B cell (primary cell): ENCODE data around the gene DUS2. TPM values are rescaled to one million over a fixed set of nuclear protein-coding genes. Genes with fewer than 3 reads are reported as not detected.
"Not testable (repeated sequence)": the region's sequence is repeated elsewhere in the genome, so short reads cannot be mapped to it uniquely, and the experiment has no call there.

Experiments
- ATAC-seq: fragments of 200-7000 bp; cut with Tn5 transposase; one replicate; pipeline ENCODE4 v1.10.0; 2021; ENCODE audit warnings: low read depth, mild to moderate bottlenecking, moderate number of reproducible peaks, moderate library complexity
- CTCF ChIA-PET: fragments of 350-600 bp; sonication (Branson Sonifier 250); formaldehyde crosslinking; loops from one replicate; lab custom pipeline; 2021; ENCODE audit warnings: antibody characterized with exemption, inconsistent platforms; lab: Charles Lee
- POLR2A ChIA-PET: fragments of 350-600 bp; sonication (Branson Sonifier 250); formaldehyde crosslinking; loops from one replicate; lab custom pipeline; 2021; ENCODE audit warnings: antibody characterized with exemption; lab: Charles Lee
- DNase-seq: peaks from one replicate; pipeline ENCODE4 v3.0.0; 2013
- H2AFZ ChIP-seq: 2 replicates; pipeline ENCODE4 v1.6.1; 2012; ENCODE audit warnings: mild to moderate bottlenecking, low read depth, low read length; ENCODE audit not compliant: insufficient read depth, poor library complexity, severe bottlenecking
- H3K27ac ChIP-seq, 2 donors: 1 replicate in 1 of 2; 2 replicates in 1 of 2; pipeline ENCODE4 v1.5.1; 2012 to 2013; ENCODE audit warnings: low read length in 2 of 2, mild to moderate bottlenecking in 2 of 2, moderate library complexity in 1 of 2
- H3K27me3 ChIP-seq, 4 experiments: fragments of 200-600 bp in 1 of 4; sonication (generic) in 1 of 4; replicated peaks in 1 of 4; 1 replicate in 2 of 4; 2 replicates in 2 of 4; pipeline versions ENCODE4 v1.6.1 to v1.7.0; 2013 to 2016; ENCODE audit warnings: low read length in 3 of 4, mild to moderate bottlenecking in 2 of 4, mixed read lengths in 1 of 4, moderate library complexity in 1 of 4; ENCODE audit not compliant: insufficient read depth in 4 of 4, control insufficient read depth in 3 of 4; ENCODE audit errors: control extremely low read depth in 1 of 4
- H3K36me3 ChIP-seq, 2 experiments: replicated peaks in 1 of 2; 1 replicate in 1 of 2; 2 replicates in 1 of 2; pipeline versions ENCODE4 v1.6.1 to v1.7.1; 2013; ENCODE audit warnings: low read length in 1 of 2; ENCODE audit not compliant: insufficient read depth in 2 of 2, control insufficient read depth in 1 of 2; ENCODE audit errors: control extremely low read depth in 1 of 2, extremely low read depth in 1 of 2
- H3K4me1 ChIP-seq, 2 donors: fragments of 200-600 bp in 1 of 2; sonication (generic) in 1 of 2; 1 replicate in 1 of 2; 2 replicates in 1 of 2; pipeline versions ENCODE4 v1.5.1 to v1.6.1; 2013 to 2017; ENCODE audit warnings: low read length in 2 of 2; ENCODE audit not compliant: control insufficient read depth in 2 of 2, insufficient read depth in 2 of 2
- H3K4me2 ChIP-seq: replicated peaks from 2 replicates; pipeline ENCODE3; 2012; ENCODE audit warnings: mild to moderate bottlenecking, low read depth, low read length; ENCODE audit not compliant: poor library complexity, severe bottlenecking
- H3K4me3 ChIP-seq, 5 experiments: fragments of 200-600 bp in 1 of 5; sonication (generic) in 1 of 5; 1 replicate in 3 of 5; 2 replicates in 2 of 5; pipeline versions ENCODE4 v1.5.1 to v1.7.0; 2011 to 2016; ENCODE audit warnings: low read length in 4 of 5, mild to moderate bottlenecking in 4 of 5, low read depth in 2 of 5, control low read depth in 1 of 5, moderate library complexity in 1 of 5; ENCODE audit not compliant: insufficient read depth in 1 of 5; ENCODE audit errors: control extremely low read depth in 1 of 5, extremely low read depth in 1 of 5
- H3K79me2 ChIP-seq: fragments of 200-600 bp; sonication (generic); one replicate; pipeline ENCODE4 v1.6.0; 2016; ENCODE audit warnings: low read length; ENCODE audit not compliant: control insufficient read depth, insufficient read depth
- H3K9ac ChIP-seq: fragments of 200-600 bp; sonication (generic); 2 replicates; pipeline ENCODE4 v1.6.1; 2017; ENCODE audit warnings: mild to moderate bottlenecking, low read length, moderate library complexity
- H3K9me3 ChIP-seq, 3 donors: one replicate each; pipeline versions ENCODE4 v1.6.1 to v1.7.1; 2013; ENCODE audit warnings: low read length in 2 of 3; ENCODE audit not compliant: control insufficient read depth in 2 of 3, insufficient read depth in 1 of 3; ENCODE audit errors: control extremely low read depth in 1 of 3
- H4K20me1 ChIP-seq: 2 replicates; pipeline ENCODE4 v1.6.0; 2012; ENCODE audit warnings: mild to moderate bottlenecking, low read length; ENCODE audit not compliant: insufficient read depth, control insufficient read depth, poor library complexity, severe bottlenecking
- H3K27ac Mint-ChIP-seq: one replicate; pipeline ENCODE4 v1.8.0; 2021; ENCODE audit warnings: mixed read lengths
- H3K27me3 Mint-ChIP-seq: one replicate; pipeline ENCODE4 v1.8.0; 2021; ENCODE audit warnings: mixed read lengths
- H3K4me1 Mint-ChIP-seq: one replicate; pipeline ENCODE4 v1.8.0; 2021; ENCODE audit warnings: mixed read lengths
- H3K4me3 Mint-ChIP-seq: one replicate; pipeline ENCODE4 v1.8.0; 2021; ENCODE audit warnings: mixed read lengths
- H3K9me3 Mint-ChIP-seq: one replicate; pipeline ENCODE4 v1.8.0; 2022; ENCODE audit warnings: mixed read lengths; ENCODE audit not compliant: insufficient read depth
- CTCF ChIP-seq: fragments of 200-600 bp; IDR thresholded peaks from one replicate; pipeline ENCODE4 v1.8.0; 2022; ENCODE audit warnings: antibody characterized with exemption, mild to moderate bottlenecking
- EZH2 ChIP-seq: IDR thresholded peaks from 2 replicates; pipeline ENCODE4 v1.6.1; 2012; ENCODE audit warnings: borderline replicate concordance, low read depth, mild to moderate bottlenecking, moderate library complexity, low read length; ENCODE audit not compliant: insufficient read depth, poor library complexity, severe bottlenecking
- WGBS: methylation state at CpG from one replicate; pipeline ENCODE4 v1.1.5; 2013; ENCODE audit warnings: missing lambda C conversion rate; ENCODE audit not compliant: insufficient coverage; 5-methylcytosine and 5-hydroxymethylcytosine counted together
- intact Hi-C: fragments of 100-400 bp; cut with micrococcal nuclease; formaldehyde crosslinking; loops from one replicate; pipeline ENCODE4 v1.10.0; 2022
- polyA plus RNA-seq: library from polyadenylated mRNA; depleted of rRNA; stranded (reverse); fragments of >200 nt; gene quantifications from 2 replicates; pipeline ENCODE4 v1.2.3, GENCODE V29; 2012
- total RNA-seq, 2 donors: library from RNA; stranded (reverse); fragments of 120-200 nt in 1 of 2; gene quantifications; 1 replicate in 1 of 2; 2 replicates in 1 of 2; pipeline versions ENCODE4 v1.2.3 to v1.2.4, GENCODE V29; 2013 to 2022

The DUS2 gene
- total and polyA plus RNA-seq, 2 donors (not counting 1 experiment from before 2014, with no cell fraction given) = 61.1 to 93.0 TPM

- H2AFZ ChIP-seq = peak overlapping the region; percentile 57
- H3K4me1 ChIP-seq = peaks cover 49 to 60% of the 10 kb centered on the region in 2 donors
- Mint-ChIP-seq H3K27ac (peak overlapping the region; percentile 99), H3K4me3 (peak overlapping the region; percentile 82), H3K9me3 (no peaks in the 10 kb centered on the region), H3K27me3 (no peaks in the 10 kb centered on the region), H3K4me1 (peaks cover 67% of the 10 kb centered on the region)
- DNase-seq = peak; percentile 92
- H3K9me3 ChIP-seq = peaks cover 0 to 7% (median 0%) of the 10 kb centered on the region in 3 donors
- H3K36me3 ChIP-seq = peaks cover 0 to 21% of the 10 kb centered on the region in 2 experiments
- peak; percentile 87 for ATAC-seq
- CTCF ChIA-PET = interaction anchor here (0.7 to 28.7 kb wide), 11 partner anchors 9 to 183 kb away, joined by 3 to 320 read pairs (median 6); partner anchors contain the start of genes DDX28, DUS2 and NFATC3
- TF ChIP-seq EZH2 (no peak), CTCF (peak; percentile 96)
- H3K4me2 ChIP-seq = peak overlapping the region; percentile 77
- H3K27me3 ChIP-seq = no peaks in the 10 kb centered on the region
- POLR2A ChIA-PET = interaction anchor here (0.9 to 3.5 kb wide), 6 partner anchors 10 to 86 kb away, joined by 3 to 23 read pairs (median 8); no protein-coding TSS in a partner anchor
- peaks cover 55% of the 10 kb centered on the region for H3K79me2 ChIP-seq
- H3K9ac ChIP-seq = peak overlapping the region; percentile 54
- peak overlapping the region; percentile 26 to 40 (median 31) for H3K4me3 ChIP-seq
- H4K20me1 ChIP-seq = peaks cover 10% of the 10 kb centered on the region
- peak overlapping the region; percentile 86 to 89 for H3K27ac ChIP-seq
- WGBS = 6% methylated on average over 38 of the region's 39 CpGs
- intact Hi-C loops = loop anchor here (1.0 to 5.0 kb wide), 9 partner anchors 8 to 476 kb away; partner anchors contain the start of genes DDX28, DUS2, PSKH1 and PSMB10
Observed at GRCh38 chr16:67993207-67994039, 29.7 kb upstream of the DUS2 start.

DNA sequence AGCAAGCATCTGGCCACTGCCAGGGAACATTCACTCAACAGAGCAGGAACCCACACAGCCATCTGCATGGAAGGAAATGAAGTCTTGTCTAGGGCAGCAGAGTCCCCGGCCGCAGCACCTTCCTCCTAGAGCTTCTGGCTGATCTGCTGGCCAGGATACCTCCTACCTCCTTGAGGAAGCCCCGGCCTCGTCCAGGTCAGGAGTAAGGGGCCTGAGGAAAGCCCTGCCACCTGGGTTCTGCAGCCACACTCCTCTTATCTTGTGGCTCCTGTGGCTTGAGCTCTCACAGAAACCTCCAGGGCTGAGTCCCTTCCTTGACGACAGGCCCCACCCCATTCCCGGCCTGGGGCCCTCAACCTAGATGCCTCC lies 29.1 kb upstream of the DUS2 start:
- not testable (repeated sequence) for H3K27me3 Mint-ChIP-seq, H3K27me3 ChIP-seq, H3K9me3 Mint-ChIP-seq, H3K9me3 ChIP-seq
- Histone ChIP-seq H3K79me2 (peaks cover 59% of the 10 kb centered on the region), H3K4me3 (peak overlapping the region in 3 of 5 experiments; percentile 28 to 40 (median 39)), H3K9ac (peak overlapping the region; percentile 54), H3K4me2 (peak overlapping the region; percentile 77), H3K4me1 (peaks cover 51 to 66% of the 10 kb centered on the region in 2 donors), H4K20me1 (peaks cover 10% of the 10 kb centered on the region), H3K36me3 (peaks cover 0 to 21% of the 10 kb centered on the region in 2 experiments), H2AFZ (peak overlapping the region; percentile 57), H3K27ac (peak overlapping the region; percentile 86 to 89)
- 7% methylated on average over 3 of the region's 6 CpGs for WGBS
- CTCF ChIA-PET = interaction anchor here (0.7 to 28.7 kb wide), 9 partner anchors 9 to 184 kb away, joined by 3 to 320 read pairs (median 4); partner anchors contain the start of genes DDX28, DUS2 and NFATC3
- H3K27ac Mint-ChIP-seq = peak overlapping the region; percentile 99
- intact Hi-C loops = loop anchor here (5.0 kb wide), 2 partner anchors 102 to 477 kb away; partner anchors contain the start of gene PSKH1
- ATAC-seq (peak; percentile 6), DNase-seq (peak; percentile 50)
- peak overlapping the region; percentile 82 for H3K4me3 Mint-ChIP-seq
- POLR2A ChIA-PET = interaction anchor here (0.9 to 3.5 kb wide), 6 partner anchors 9 to 86 kb away, joined by 3 to 23 read pairs (median 8); no protein-coding TSS in a partner anchor
- H3K4me1 Mint-ChIP-seq = peaks cover 69% of the 10 kb centered on the region
